ENCODE data around the gene KRT4. TPM values are rescaled to one million over a fixed set of nuclear protein-coding genes. Genes with fewer than 3 reads are reported as not detected.

Gene KRT4
- total RNA-seq, 1 donor from 2014 or later = not detected

- Histone ChIP-seq H3K36me3 (ENCODE audit: control insufficient read depth, insufficient read depth, low read length) (no peaks in the 10 kb centered on the region), H3K27me3 (ENCODE audit: control insufficient read depth, insufficient read depth, low read length) (peaks cover 7% of the 10 kb centered on the region), H3K4me3 (ENCODE audit: low read depth, low read length) (no peak overlapping the region)
- DNase-seq (ENCODE audit: low read depth) = no peak
- TF ChIP-seq, protein P1, sequence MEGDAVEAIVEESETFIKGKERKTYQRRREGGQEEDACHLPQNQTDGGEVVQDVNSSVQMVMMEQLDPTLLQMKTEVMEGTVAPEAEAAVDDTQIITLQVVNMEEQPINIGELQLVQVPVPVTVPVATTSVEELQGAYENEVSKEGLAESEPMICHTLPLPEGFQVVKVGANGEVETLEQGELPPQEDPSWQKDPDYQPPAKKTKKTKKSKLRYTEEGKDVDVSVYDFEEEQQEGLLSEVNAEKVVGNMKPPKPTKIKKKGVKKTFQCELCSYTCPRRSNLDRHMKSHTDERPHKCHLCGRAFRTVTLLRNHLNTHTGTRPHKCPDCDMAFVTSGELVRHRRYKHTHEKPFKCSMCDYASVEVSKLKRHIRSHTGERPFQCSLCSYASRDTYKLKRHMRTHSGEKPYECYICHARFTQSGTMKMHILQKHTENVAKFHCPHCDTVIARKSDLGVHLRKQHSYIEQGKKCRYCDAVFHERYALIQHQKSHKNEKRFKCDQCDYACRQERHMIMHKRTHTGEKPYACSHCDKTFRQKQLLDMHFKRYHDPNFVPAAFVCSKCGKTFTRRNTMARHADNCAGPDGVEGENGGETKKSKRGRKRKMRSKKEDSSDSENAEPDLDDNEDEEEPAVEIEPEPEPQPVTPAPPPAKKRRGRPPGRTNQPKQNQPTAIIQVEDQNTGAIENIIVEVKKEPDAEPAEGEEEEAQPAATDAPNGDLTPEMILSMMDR (IDR thresholded peaks at IDR 0.05; ENCODE audit: insufficient read depth, low read length, poor library complexity, severe bottlenecking) = no peak
These were observed 7.6 kb downstream of the KRT4 start for GRCh38 chr12:52806169-52806811.

DNA sequence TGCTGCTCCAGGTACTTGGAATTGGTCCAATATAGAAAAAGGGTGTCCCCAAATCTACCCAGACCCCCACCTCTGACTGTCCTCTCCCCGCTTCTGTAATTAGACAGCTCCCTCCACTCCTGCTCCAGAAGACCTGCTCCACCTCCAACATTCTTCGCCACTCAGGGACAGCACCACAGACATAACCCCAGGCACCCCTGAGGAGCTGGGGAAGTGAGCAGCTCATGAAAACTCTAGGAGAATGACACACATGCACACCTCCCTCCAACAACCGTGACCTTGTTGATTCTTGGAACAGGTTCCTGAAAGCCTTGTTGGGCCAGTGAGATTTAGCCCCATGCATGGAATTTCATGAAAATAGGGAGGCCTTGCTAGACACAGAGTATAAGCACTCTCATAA is 8.2 kb downstream of the KRT4 start:
- TF ChIP-seq, protein P1 (IDR thresholded peaks at IDR 0.05; ENCODE audit: insufficient read depth, low read length, poor library complexity, severe bottlenecking) = no peak
- H3K27me3 ChIP-seq (ENCODE audit: control insufficient read depth, insufficient read depth, low read length) = peaks cover 7% of the 10 kb centered on the region
- no peak for DNase-seq (ENCODE audit: low read depth)
- no peaks in the 10 kb centered on the region for H3K36me3 ChIP-seq (ENCODE audit: control insufficient read depth, insufficient read depth, low read length)
- H3K4me3 ChIP-seq (ENCODE audit: low read depth, low read length) = no peak overlapping the region

GRCh38 chr12:52805000-52805399 is 8.9 kb downstream of the KRT4 start:
- H3K27me3 ChIP-seq (ENCODE audit: control insufficient read depth, insufficient read depth, low read length) = peaks cover 5% of the 10 kb centered on the region
- no peaks in the 10 kb centered on the region for H3K36me3 ChIP-seq (ENCODE audit: control insufficient read depth, insufficient read depth, low read length)
- no peak overlapping the region for H3K4me3 ChIP-seq (ENCODE audit: low read depth, low read length)
- no peak for DNase-seq (ENCODE audit: low read depth)
- TF ChIP-seq, protein P1 (IDR thresholded peaks at IDR 0.05; ENCODE audit: insufficient read depth, low read length, poor library complexity, severe bottlenecking) = no peak

- Histone ChIP-seq H3K36me3 (ENCODE audit: control insufficient read depth, insufficient read depth, low read length) (no peaks in the 10 kb centered on the region), H3K4me3 (ENCODE audit: low read depth, low read length) (no peak overlapping the region)
- DNase-seq (ENCODE audit: low read depth) = no peak
These were observed 11.5 kb downstream of the KRT4 start for GRCh38 chr12:52802442-52802841.

DNA sequence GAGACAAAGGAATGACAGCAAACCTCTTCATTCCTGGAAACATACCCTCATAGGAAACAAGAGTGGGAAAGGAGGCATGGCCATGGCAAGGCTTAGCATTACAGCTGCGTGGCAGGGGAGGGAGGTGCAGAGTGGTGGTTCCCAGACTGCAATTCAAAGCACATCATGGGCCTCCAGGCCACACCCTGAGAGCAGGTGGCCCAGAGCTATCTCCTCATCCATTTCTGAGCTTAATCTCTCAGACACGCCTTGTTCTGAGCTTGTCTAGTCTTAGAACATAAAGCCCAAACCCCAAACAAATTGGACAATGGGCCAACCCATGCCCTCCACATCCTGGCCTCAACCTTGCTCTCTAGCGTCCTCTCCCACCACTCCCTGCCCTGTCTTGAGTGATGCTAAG is 12.1 kb downstream of the KRT4 start:
- H3K27me3 ChIP-seq (ENCODE audit: control insufficient read depth, insufficient read depth, low read length) = no peaks in the 10 kb centered on the region
- TF ChIP-seq, protein P1 (IDR thresholded peaks at IDR 0.05; ENCODE audit: insufficient read depth, low read length, poor library complexity, severe bottlenecking) = no peak
- no peak for DNase-seq (ENCODE audit: low read depth)
- H3K36me3 ChIP-seq (ENCODE audit: control insufficient read depth, insufficient read depth, low read length) = no peaks in the 10 kb centered on the region
- H3K4me3 ChIP-seq (ENCODE audit: low read depth, low read length) = no peak overlapping the region

More at GRCh38 chr12:52802442-52802841, 11.5 kb downstream of the KRT4 start:
- no peaks in the 10 kb centered on the region for H3K27me3 ChIP-seq (ENCODE audit: control insufficient read depth, insufficient read depth, low read length)
- TF ChIP-seq, protein P1 (IDR thresholded peaks at IDR 0.05; ENCODE audit: insufficient read depth, low read length, poor library complexity, severe bottlenecking) = no peak

Measured in kidney epithelial cell (primary cell).